ENCODE measurements around the gene SIDT1. TPM values are rescaled to one million over a fixed set of nuclear protein-coding genes. Genes with fewer than 3 reads are reported as not detected.

The SIDT1 gene
- total RNA-seq, 1 experiment from 2014 or later: not detected

GRCh38 chr3:113614402-113614801, 82.0 kb downstream of the SIDT1 start:
- Histone ChIP-seq H3K4me3 (ENCODE audit: low read depth in 2 of 2, low read length in 2 of 2) (no peak overlapping the region), H3K27ac (ENCODE audit: low read length) (no peak overlapping the region), H3K4me1 (ENCODE audit: control insufficient read depth, insufficient read depth, low read length) (no peaks in the 10 kb centered on the region), H3K27me3 (ENCODE audit: control insufficient read depth, insufficient read depth, low read length) (peaks cover 5% of the 10 kb centered on the region), H3K9me3 (ENCODE audit: control insufficient read depth, insufficient read depth, low read depth, low read length) (no peaks in the 10 kb centered on the region), H3K36me3 (ENCODE audit: control insufficient read depth, insufficient read depth, low read length) (no peaks in the 10 kb centered on the region)
- no TSS peak for BruUV-seq (replicated peaks)
- in situ Hi-C loops (cut with HindIII; ENCODE audit: low pct_unique_long_range_greater_than_20kb, low sequenced_read_pairs) (no loop called here), intact Hi-C loops (cut with micrococcal nuclease; ENCODE audit: unreplicated experiment) (no loop called here)
- ATAC-seq: 0 out of 2 replicates have a peak, but pooled peaks have one; percentile 21
- no peak for TF ChIP-seq REST (IDR thresholded peaks at IDR 0.05; ENCODE audit: insufficient read depth in 1 of 2, low read depth in 2 of 2, low read length in 1 of 2)
- TF ChIP-seq POLR2AphosphoS5 (IDR thresholded peaks at IDR 0.05; ENCODE audit: low read depth, low read length): no peak
- no peak for TF ChIP-seq SIN3A (IDR thresholded peaks at IDR 0.05; ENCODE audit: borderline replicate concordance, insufficient read depth, low read depth, low read length)
- no peak for TF ChIP-seq CTCF (IDR thresholded peaks at IDR 0.05)
- no peak for TF ChIP-seq TCF7L2 (IDR thresholded peaks at IDR 0.05; ENCODE audit: low read depth, low read length)
- ChIA-PET POLR2A (no interaction called here), CTCF (no interaction called here)
- no peak for DNase-seq (ENCODE audit: low read depth, low spot score)

DNA sequence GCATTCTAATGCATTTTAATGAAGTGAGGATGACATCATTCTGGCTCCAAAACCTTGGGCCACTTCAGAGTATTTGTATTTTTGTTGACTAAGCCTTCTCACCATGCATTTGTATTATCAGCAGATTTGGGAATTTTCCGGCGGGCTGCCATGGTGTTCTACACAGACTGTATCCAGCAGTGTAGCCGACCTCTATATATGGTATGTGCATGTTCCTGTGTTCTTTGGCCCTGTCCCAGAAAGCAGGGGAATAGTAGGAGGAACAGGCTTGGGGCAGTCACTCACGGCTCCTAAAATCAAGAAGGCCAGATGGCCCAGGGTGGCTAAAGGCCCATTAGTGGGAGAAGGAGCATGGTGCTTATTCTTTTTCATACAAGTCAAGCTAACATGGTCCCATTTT, 83.6 kb downstream of the SIDT1 start:
- in situ Hi-C loops (cut with HindIII; ENCODE audit: low pct_unique_long_range_greater_than_20kb, low sequenced_read_pairs) (no loop called here), intact Hi-C loops (cut with micrococcal nuclease; ENCODE audit: unreplicated experiment) (no loop called here)
- Histone ChIP-seq H3K27me3 (ENCODE audit: control insufficient read depth, insufficient read depth, low read length) (no peaks in the 10 kb centered on the region; the same call in 1 of the 2 replicates), H3K27ac (ENCODE audit: low read length) (no peak overlapping the region), H3K4me1 (ENCODE audit: control insufficient read depth, insufficient read depth, low read length) (no peaks in the 10 kb centered on the region), H3K36me3 (ENCODE audit: control insufficient read depth, insufficient read depth, low read length) (no peaks in the 10 kb centered on the region), H3K4me3 (ENCODE audit: low read depth in 2 of 2, low read length in 2 of 2) (no peak overlapping the region), H3K9me3 (ENCODE audit: control insufficient read depth, insufficient read depth, low read depth, low read length) (no peaks in the 10 kb centered on the region)
- TF ChIP-seq CTCF (IDR thresholded peaks at IDR 0.05) (no peak), REST (IDR thresholded peaks at IDR 0.05; ENCODE audit: insufficient read depth in 1 of 2, low read depth in 2 of 2, low read length in 1 of 2) (no peak), TCF7L2 (IDR thresholded peaks at IDR 0.05; ENCODE audit: low read depth, low read length) (no peak), POLR2AphosphoS5 (IDR thresholded peaks at IDR 0.05; ENCODE audit: low read depth, low read length) (no peak), SIN3A (IDR thresholded peaks at IDR 0.05; ENCODE audit: borderline replicate concordance, insufficient read depth, low read depth, low read length) (no peak)
- CTCF ChIA-PET: no interaction called here
- no TSS peak for BruUV-seq (replicated peaks)
- POLR2A ChIA-PET: no interaction called here
- ATAC-seq (no peak), DNase-seq (ENCODE audit: low read depth, low spot score) (no peak)
